Adrenal gland (tissue), 5 donors: ENCODE results near the gene LRP1.

Experiments used
- CTCF ChIP-seq, 6 experiments: fragments of 450-650 bp in 4 of 6; fragments of 200-600 bp in 2 of 6; sonication (generic) in 1 of 6; IDR thresholded peaks; 1 replicate in 5 of 6; 2 replicates in 1 of 6; pipeline versions ENCODE4 v1.5.1 to v1.8.0; 2016 to 2021; ENCODE audit warnings: antibody characterized with exemption in 6 of 6, mild to moderate bottlenecking in 2 of 6, moderate library complexity in 1 of 6
- POLR2A ChIP-seq, 2 donors: fragments of 450-650 bp; IDR thresholded peaks; one replicate each; pipeline ENCODE4 v1.6.1; 2017; ENCODE audit warnings: antibody characterized with exemption in 2 of 2, mild to moderate bottlenecking in 2 of 2, moderate library complexity in 1 of 2
- donor health status: DM: no; HTN: no; CAD: no.

GRCh38 chr12:57193706-57194245, 65.5 kb downstream of the LRP1 start:
- no peak for TF ChIP-seq CTCF (IDR thresholded peaks at IDR 0.05)
- TF ChIP-seq POLR2A (IDR thresholded peaks at IDR 0.05), result no peak
